GM19468 (cell line): ENCODE data around the gene ING5.

Source experiments
- ATAC-seq: cut with Tn5 transposase; IDR thresholded peaks from one replicate; pipeline ENCODE4 v1.9.1; 2021; ENCODE audit warnings: mild to moderate bottlenecking, moderate library complexity, moderate number of reproducible peaks; ENCODE audit not compliant: unreplicated experiment; ENCODE audit errors: extremely low read depth

Gene ING5

GRCh38 chr2:241772063-241772499 lies 70.2 kb downstream of the ING5 start:
- ATAC-seq, result no peak

GRCh38 chr2:241773511-241774418 lies 71.9 kb downstream of the ING5 start:
- no peak for ATAC-seq

GRCh38 chr2:241774419-241775222 lies 72.8 kb downstream of the ING5 start:
- ATAC-seq, result no peak

- no peak for ATAC-seq
Observed at GRCh38 chr2:241775223-241776177, 73.7 kb downstream of the ING5 start.

GRCh38 chr2:241776336-241777169 lies 74.7 kb downstream of the ING5 start, which contains the start of gene GAL3ST2:
TSS of gene GAL3ST2 (plus strand) at chr2:241776822. CDS start at chr2:241776956, 134 bp downstream.
- no peak for ATAC-seq

- no peak for ATAC-seq
Observed at GRCh38 chr2:241777170-241777685, 75.4 kb downstream of the ING5 start.

GRCh38 chr2:241777686-241778627 lies 76.1 kb downstream of the ING5 start:
- ATAC-seq, result no peak
